Measurements from ENCODE around the gene MYO5B.

The MYO5B gene

GRCh38 chr18:49853011-49853410, 341.9 kb downstream of the MYO5B start:
- H3K23ac ChIP-seq (ENCODE audit: low read depth, low read length, poor library complexity): no peak overlapping the region
- no peak for DNase-seq (ENCODE audit: low spot score)
- H3K27ac ChIP-seq (replicated peaks; ENCODE audit: low read length): no peak overlapping the region
- H3K4ac ChIP-seq (ENCODE audit: low read length): no peak overlapping the region
- H3K9ac ChIP-seq (ENCODE audit: low read depth, low read length, poor library complexity): no peak overlapping the region
- H2AK5ac ChIP-seq (ENCODE audit: low read depth, low read length): peak overlapping the region; percentile 13
- peak overlapping the region; percentile 15 for H3K18ac ChIP-seq (ENCODE audit: low read length)
- peaks cover 3 to 9% of the 10 kb centered on the region in 2 donors for H3K4me1 ChIP-seq (ENCODE audit: control insufficient read depth in 2 of 2, insufficient read depth in 1 of 2, low read depth in 1 of 2, low read length in 2 of 2)
- H3K14ac ChIP-seq (ENCODE audit: low read length): no peak overlapping the region
- no peak overlapping the region for H2BK5ac ChIP-seq (ENCODE audit: low read length)
- no peak overlapping the region for H2AFZ ChIP-seq (ENCODE audit: low read length)
- WGBS, 2 donors (ENCODE audit: extremely low coverage in 2 of 2, insufficient read length in 2 of 2, insufficient replicate concordance in 1 of 2): no CpG with 5 or more reads among the region's 7 CpGs
- H3K4me3 ChIP-seq (ENCODE audit: low read length in 2 of 2): no peak overlapping the region
- H3K36me3 ChIP-seq (replicated peaks in 1 of 2; ENCODE audit: control insufficient read depth in 2 of 2, insufficient read depth in 2 of 2, low read length in 2 of 2): no peaks in the 10 kb centered on the region
- no peak overlapping the region for H4K91ac ChIP-seq (ENCODE audit: low read depth, low read length, poor library complexity)
- H2BK15ac ChIP-seq (ENCODE audit: low read length): no peak overlapping the region
- H2BK12ac ChIP-seq (ENCODE audit: low read length): no peak overlapping the region
- no peaks in the 10 kb centered on the region for H3K9me3 ChIP-seq (replicated peaks in 1 of 2; ENCODE audit: control insufficient read depth in 2 of 2, insufficient read depth in 1 of 2, low read depth in 1 of 2, low read length in 2 of 2)
- H2BK120ac ChIP-seq (ENCODE audit: low read depth, low read length): no peak overlapping the region
- H4K8ac ChIP-seq (ENCODE audit: low read depth, low read length): no peak overlapping the region
- H3K4me2 ChIP-seq (ENCODE audit: insufficient read depth, low read length, poor library complexity, severe bottlenecking): no peak overlapping the region
- H3K27me3 ChIP-seq (ENCODE audit: control insufficient read depth in 3 of 3, insufficient read depth in 3 of 3, low read depth in 1 of 3, low read length in 3 of 3): peaks cover 0 to 48% (median 0%) of the 10 kb centered on the region in 3 experiments
- H3K79me1 ChIP-seq (ENCODE audit: low read depth, low read length): no peaks in the 10 kb centered on the region

GRCh38 chr18:49851624-49852023, 343.3 kb downstream of the MYO5B start:
- no peak overlapping the region for H3K4me3 ChIP-seq (ENCODE audit: low read length in 2 of 2)
- H3K4me1 ChIP-seq (ENCODE audit: control insufficient read depth in 2 of 2, insufficient read depth in 1 of 2, low read depth in 1 of 2, low read length in 2 of 2): peaks cover 3 to 14% of the 10 kb centered on the region in 2 donors
- H3K36me3 ChIP-seq (replicated peaks in 1 of 2; ENCODE audit: control insufficient read depth in 2 of 2, insufficient read depth in 2 of 2, low read length in 2 of 2): no peaks in the 10 kb centered on the region
- peaks cover 0 to 44% (median 0%) of the 10 kb centered on the region in 3 experiments for H3K27me3 ChIP-seq (ENCODE audit: control insufficient read depth in 3 of 3, insufficient read depth in 3 of 3, low read depth in 1 of 3, low read length in 3 of 3)
- H3K23ac ChIP-seq (ENCODE audit: low read depth, low read length, poor library complexity): no peak overlapping the region
- no peak for DNase-seq (ENCODE audit: low spot score)
- peak overlapping the region; percentile 20 for H3K18ac ChIP-seq (ENCODE audit: low read length)
- H2BK120ac ChIP-seq (ENCODE audit: low read depth, low read length): no peak overlapping the region
- no peak overlapping the region for H3K9ac ChIP-seq (ENCODE audit: low read depth, low read length, poor library complexity)
- no peak overlapping the region for H2AFZ ChIP-seq (ENCODE audit: low read length)
- H4K91ac ChIP-seq (ENCODE audit: low read depth, low read length, poor library complexity): no peak overlapping the region
- no peak overlapping the region for H3K4me2 ChIP-seq (ENCODE audit: insufficient read depth, low read length, poor library complexity, severe bottlenecking)
- H4K8ac ChIP-seq (ENCODE audit: low read depth, low read length): no peak overlapping the region
- H3K9me3 ChIP-seq (replicated peaks in 1 of 2; ENCODE audit: control insufficient read depth in 2 of 2, insufficient read depth in 1 of 2, low read depth in 1 of 2, low read length in 2 of 2): no peaks in the 10 kb centered on the region
- no peak overlapping the region for H2BK5ac ChIP-seq (ENCODE audit: low read length)
- H3K14ac ChIP-seq (ENCODE audit: low read length): no peak overlapping the region
- H3K27ac ChIP-seq (replicated peaks; ENCODE audit: low read length): no peak overlapping the region
- no peak overlapping the region for H3K4ac ChIP-seq (ENCODE audit: low read length)
- H3K79me1 ChIP-seq (ENCODE audit: low read depth, low read length): no peaks in the 10 kb centered on the region
- peak overlapping the region; percentile 13 for H2AK5ac ChIP-seq (ENCODE audit: low read depth, low read length)
- H2BK12ac ChIP-seq (ENCODE audit: low read length): no peak overlapping the region
- WGBS, 2 donors (ENCODE audit: extremely low coverage in 2 of 2, insufficient read length in 2 of 2, insufficient replicate concordance in 1 of 2): no CpG with 5 or more reads among the region's 4 CpGs
- no peak overlapping the region for H2BK15ac ChIP-seq (ENCODE audit: low read length)

DNA sequence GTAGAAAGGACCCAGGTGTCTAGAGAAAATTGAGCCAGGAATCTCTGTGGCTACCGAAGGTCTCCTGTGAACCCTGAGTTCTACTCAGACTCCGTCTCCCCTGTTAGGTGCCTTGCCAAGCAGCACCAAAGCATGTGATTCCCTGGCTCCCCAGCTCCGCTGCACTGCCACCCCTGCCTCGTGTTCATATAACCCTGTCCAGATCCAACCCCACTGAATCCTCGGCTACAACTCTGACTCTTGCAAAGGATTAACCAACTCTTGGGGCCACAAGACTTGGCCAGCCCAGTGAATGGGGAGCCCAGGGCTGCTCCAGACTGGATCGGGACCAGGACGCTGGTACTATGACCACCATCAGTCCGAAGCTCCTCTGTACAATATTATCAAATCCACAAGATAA, 344.3 kb downstream of the MYO5B start:
- H3K14ac ChIP-seq (ENCODE audit: low read length): no peak overlapping the region
- H2BK5ac ChIP-seq (ENCODE audit: low read length): no peak overlapping the region
- no peak for DNase-seq (ENCODE audit: low spot score)
- no peak overlapping the region for H3K4me3 ChIP-seq (ENCODE audit: low read length in 2 of 2)
- H3K18ac ChIP-seq (ENCODE audit: low read length): no peak overlapping the region
- H3K27me3 ChIP-seq (ENCODE audit: control insufficient read depth in 3 of 3, insufficient read depth in 3 of 3, low read depth in 1 of 3, low read length in 3 of 3): peaks cover 0 to 39% (median 0%) of the 10 kb centered on the region in 3 experiments
- no peak overlapping the region for H3K9ac ChIP-seq (ENCODE audit: low read depth, low read length, poor library complexity)
- H2BK12ac ChIP-seq (ENCODE audit: low read length): no peak overlapping the region
- no peaks in the 10 kb centered on the region for H3K36me3 ChIP-seq (replicated peaks in 1 of 2; ENCODE audit: control insufficient read depth in 2 of 2, insufficient read depth in 2 of 2, low read length in 2 of 2)
- no peaks in the 10 kb centered on the region for H3K9me3 ChIP-seq (replicated peaks in 1 of 2; ENCODE audit: control insufficient read depth in 2 of 2, insufficient read depth in 1 of 2, low read depth in 1 of 2, low read length in 2 of 2)
- H2BK120ac ChIP-seq (ENCODE audit: low read depth, low read length): no peak overlapping the region
- no peak overlapping the region for H4K8ac ChIP-seq (ENCODE audit: low read depth, low read length)
- H3K23ac ChIP-seq (ENCODE audit: low read depth, low read length, poor library complexity): no peak overlapping the region
- no peak overlapping the region for H3K27ac ChIP-seq (replicated peaks; ENCODE audit: low read length)
- no peaks in the 10 kb centered on the region for H3K79me1 ChIP-seq (ENCODE audit: low read depth, low read length)
- peaks cover 3 to 24% of the 10 kb centered on the region in 2 donors for H3K4me1 ChIP-seq (ENCODE audit: control insufficient read depth in 2 of 2, insufficient read depth in 1 of 2, low read depth in 1 of 2, low read length in 2 of 2)
- no peak overlapping the region for H2AFZ ChIP-seq (ENCODE audit: low read length)
- H2AK5ac ChIP-seq (ENCODE audit: low read depth, low read length): no peak overlapping the region
- no peak overlapping the region for H3K4me2 ChIP-seq (ENCODE audit: insufficient read depth, low read length, poor library complexity, severe bottlenecking)
- H3K4ac ChIP-seq (ENCODE audit: low read length): no peak overlapping the region
- H2BK15ac ChIP-seq (ENCODE audit: low read length): no peak overlapping the region
- H4K91ac ChIP-seq (ENCODE audit: low read depth, low read length, poor library complexity): no peak overlapping the region
- no CpG with 5 or more reads among the region's 8 CpGs for WGBS, 2 donors (ENCODE audit: extremely low coverage in 2 of 2, insufficient read length in 2 of 2, insufficient replicate concordance in 1 of 2)

DNA sequence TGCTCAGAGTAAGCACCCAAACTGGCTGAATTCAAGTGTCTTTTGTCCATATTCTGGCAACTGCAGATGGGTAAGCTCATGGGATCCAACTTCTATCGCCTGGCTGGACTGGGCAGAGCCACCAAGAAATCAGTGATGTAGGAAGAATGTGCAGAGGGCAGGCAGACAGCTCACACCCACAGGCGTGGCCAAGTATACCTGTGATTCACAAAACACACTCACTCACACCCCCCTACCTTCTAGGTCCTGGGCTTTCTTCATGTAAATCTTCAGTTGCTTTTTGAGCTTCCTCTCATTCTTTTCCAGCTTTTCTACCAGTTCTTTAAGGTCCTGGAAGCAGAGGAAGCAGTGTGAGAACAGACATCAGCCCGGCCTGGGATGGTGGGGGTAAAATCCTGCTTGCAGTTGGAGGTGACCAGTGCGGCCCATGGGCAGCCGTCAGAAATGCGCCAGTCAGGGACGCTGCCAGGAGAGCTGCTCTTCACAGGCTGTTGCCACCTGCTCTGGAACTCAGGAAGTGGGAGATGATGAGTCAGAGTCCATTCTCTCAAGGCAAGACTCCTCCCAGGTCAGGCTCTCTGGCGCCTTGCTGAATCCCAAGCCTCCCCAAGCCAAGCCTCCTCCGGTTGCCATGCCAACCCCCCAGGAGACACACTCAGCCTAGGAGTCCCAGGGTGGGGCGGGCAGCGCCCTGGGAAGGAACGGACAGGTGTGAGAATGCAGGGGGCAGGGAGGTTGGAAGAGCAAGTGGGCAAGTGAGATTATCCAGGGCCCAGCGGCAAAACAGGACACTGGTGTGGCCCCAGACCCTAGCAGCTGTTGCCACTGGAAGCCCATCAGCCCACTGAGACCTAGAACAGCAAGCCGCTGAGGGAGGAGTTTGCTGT, 345.4 kb downstream of the MYO5B start:
- H3K14ac ChIP-seq (ENCODE audit: low read length): peak overlapping the region; percentile 2
- no peak overlapping the region for H2AFZ ChIP-seq (ENCODE audit: low read length)
- no peak overlapping the region for H2BK5ac ChIP-seq (ENCODE audit: low read length)
- peak; percentile 17 for DNase-seq (ENCODE audit: low spot score)
- no peak overlapping the region for H3K4ac ChIP-seq (ENCODE audit: low read length)
- H3K27ac ChIP-seq (replicated peaks; ENCODE audit: low read length): no peak overlapping the region
- H3K79me1 ChIP-seq (ENCODE audit: low read depth, low read length): no peaks in the 10 kb centered on the region
- no peak overlapping the region for H3K4me3 ChIP-seq (ENCODE audit: low read length in 2 of 2)
- H3K9ac ChIP-seq (ENCODE audit: low read depth, low read length, poor library complexity): no peak overlapping the region
- peak overlapping the region; percentile 62 for H3K18ac ChIP-seq (ENCODE audit: low read length)
- no peak overlapping the region for H4K8ac ChIP-seq (ENCODE audit: low read depth, low read length)
- no CpG with 5 or more reads among the region's 14 CpGs for WGBS, 2 donors (ENCODE audit: extremely low coverage in 2 of 2, insufficient read length in 2 of 2, insufficient replicate concordance in 1 of 2)
- no peak overlapping the region for H3K23ac ChIP-seq (ENCODE audit: low read depth, low read length, poor library complexity)
- peaks cover 3 to 28% of the 10 kb centered on the region in 2 donors for H3K4me1 ChIP-seq (ENCODE audit: control insufficient read depth in 2 of 2, insufficient read depth in 1 of 2, low read depth in 1 of 2, low read length in 2 of 2)
- H2AK5ac ChIP-seq (ENCODE audit: low read depth, low read length): no peak overlapping the region
- no peaks in the 10 kb centered on the region for H3K9me3 ChIP-seq (replicated peaks in 1 of 2; ENCODE audit: control insufficient read depth in 2 of 2, insufficient read depth in 1 of 2, low read depth in 1 of 2, low read length in 2 of 2)
- no peak overlapping the region for H2BK120ac ChIP-seq (ENCODE audit: low read depth, low read length)
- no peaks in the 10 kb centered on the region for H3K36me3 ChIP-seq (replicated peaks in 1 of 2; ENCODE audit: control insufficient read depth in 2 of 2, insufficient read depth in 2 of 2, low read length in 2 of 2)
- peaks cover 0 to 37% (median 0%) of the 10 kb centered on the region in 3 experiments for H3K27me3 ChIP-seq (ENCODE audit: control insufficient read depth in 3 of 3, insufficient read depth in 3 of 3, low read depth in 1 of 3, low read length in 3 of 3)
- H2BK12ac ChIP-seq (ENCODE audit: low read length): no peak overlapping the region
- no peak overlapping the region for H4K91ac ChIP-seq (ENCODE audit: low read depth, low read length, poor library complexity)
- no peak overlapping the region for H3K4me2 ChIP-seq (ENCODE audit: insufficient read depth, low read length, poor library complexity, severe bottlenecking)
- H2BK15ac ChIP-seq (ENCODE audit: low read length): no peak overlapping the region
